Dermis blood vessel endothelial cell (primary cell): Measurements from ENCODE around the gene CHN2. TPM values are rescaled to one million over a fixed set of nuclear protein-coding genes. Genes with fewer than 3 reads are reported as not detected.
A peak's percentile ranks its signal among the peaks of the same experiment; 100 is the strongest.

ENCODE experiments used
- DNase-seq: peaks from one replicate; pipeline ENCODE4 v3.0.0; 2010
- total RNA-seq: library from RNA; depleted of rRNA; stranded (reverse); fragments of >200 nt; gene quantifications from 2 replicates; pipeline ENCODE4 v1.2.3, GENCODE V29; 2014

CHN2 gene
- total RNA-seq, 1 donor from 2014 or later: 6.5 TPM

DNA sequence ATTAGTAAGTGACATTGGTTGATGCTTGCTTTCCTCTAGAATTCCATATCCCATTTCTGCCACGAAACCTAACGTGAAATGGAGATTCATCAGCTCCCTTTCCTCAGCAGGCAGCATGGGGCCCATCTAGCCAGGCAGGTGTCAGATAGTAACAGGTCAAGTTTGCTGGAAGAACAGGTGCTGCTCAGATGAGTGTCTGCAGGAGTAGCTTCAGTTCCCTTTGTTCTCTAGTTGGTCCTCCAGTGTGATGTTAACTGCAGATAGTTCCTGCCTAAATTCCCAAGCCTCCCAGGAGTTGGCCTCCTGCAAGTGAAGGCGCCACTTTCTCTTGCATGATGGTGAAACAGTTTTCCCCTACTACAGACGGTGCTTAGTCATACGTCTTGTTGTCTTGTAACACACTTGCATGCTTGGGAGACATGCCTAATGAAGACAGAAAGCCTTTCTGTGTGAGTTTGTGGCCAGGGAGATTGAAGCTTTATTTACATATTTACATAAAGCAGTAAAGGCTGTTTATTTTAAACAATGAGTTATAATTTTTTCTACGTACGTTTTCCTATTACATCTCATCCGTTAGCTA lies 175.4 kb downstream of the CHN2 start:
- DNase-seq: no peak

DNA sequence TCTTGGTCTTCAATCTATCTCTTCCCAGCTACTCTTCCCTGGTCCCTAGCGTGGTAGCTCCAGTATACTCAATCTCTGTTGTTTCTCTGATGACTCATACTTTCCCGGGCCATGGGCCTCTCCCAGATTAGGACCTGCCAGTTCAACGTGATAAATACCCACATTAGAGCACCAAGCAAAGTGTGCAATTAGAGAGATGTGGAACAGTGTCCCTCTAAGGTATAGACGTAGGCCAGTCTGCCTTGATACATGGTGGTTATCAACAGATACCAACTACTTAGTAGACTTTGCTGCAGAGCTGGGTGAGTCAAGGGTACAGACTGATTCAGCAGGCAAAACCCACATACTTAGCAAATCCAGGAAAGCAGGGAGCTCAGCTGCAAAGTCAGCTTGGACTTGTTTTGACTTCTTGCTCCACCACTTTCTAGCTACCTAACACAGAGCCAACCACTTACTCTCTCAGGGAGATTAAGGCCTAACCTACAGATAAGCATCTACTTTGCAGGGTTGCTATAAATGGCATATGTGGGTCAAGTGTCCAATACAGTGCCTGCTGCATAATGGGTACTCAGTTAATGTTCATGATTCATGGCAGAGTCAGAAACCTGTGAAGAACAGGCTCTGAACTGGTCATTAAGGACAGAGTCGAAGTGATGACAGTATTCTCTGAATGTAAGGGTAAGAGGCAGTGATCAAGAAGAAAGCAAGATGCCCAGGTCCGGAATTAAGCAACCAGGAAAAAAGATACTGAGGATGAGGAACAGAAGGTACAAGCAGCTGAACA lies 176.1 kb downstream of the CHN2 start:
- DNase-seq: no peak

DNA sequence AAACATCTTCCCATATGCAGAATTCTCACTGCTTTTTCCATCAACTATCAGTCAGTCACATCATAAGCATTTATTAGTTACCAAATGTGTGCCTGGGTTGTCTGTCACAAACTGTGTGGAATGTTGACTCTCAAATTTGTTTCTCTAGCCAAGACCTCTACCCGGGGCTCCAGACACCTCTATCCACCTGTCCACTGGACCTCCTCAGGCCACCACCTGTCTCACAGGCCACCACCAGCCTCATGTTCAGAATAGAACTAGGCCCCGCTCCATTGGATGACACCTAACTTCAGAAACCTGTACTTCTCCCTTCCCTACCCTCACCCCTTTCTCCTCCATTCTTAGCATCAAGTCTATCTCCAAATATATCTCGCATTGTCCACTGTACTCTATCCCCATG lies 176.9 kb downstream of the CHN2 start:
- DNase-seq: no peak

DNA sequence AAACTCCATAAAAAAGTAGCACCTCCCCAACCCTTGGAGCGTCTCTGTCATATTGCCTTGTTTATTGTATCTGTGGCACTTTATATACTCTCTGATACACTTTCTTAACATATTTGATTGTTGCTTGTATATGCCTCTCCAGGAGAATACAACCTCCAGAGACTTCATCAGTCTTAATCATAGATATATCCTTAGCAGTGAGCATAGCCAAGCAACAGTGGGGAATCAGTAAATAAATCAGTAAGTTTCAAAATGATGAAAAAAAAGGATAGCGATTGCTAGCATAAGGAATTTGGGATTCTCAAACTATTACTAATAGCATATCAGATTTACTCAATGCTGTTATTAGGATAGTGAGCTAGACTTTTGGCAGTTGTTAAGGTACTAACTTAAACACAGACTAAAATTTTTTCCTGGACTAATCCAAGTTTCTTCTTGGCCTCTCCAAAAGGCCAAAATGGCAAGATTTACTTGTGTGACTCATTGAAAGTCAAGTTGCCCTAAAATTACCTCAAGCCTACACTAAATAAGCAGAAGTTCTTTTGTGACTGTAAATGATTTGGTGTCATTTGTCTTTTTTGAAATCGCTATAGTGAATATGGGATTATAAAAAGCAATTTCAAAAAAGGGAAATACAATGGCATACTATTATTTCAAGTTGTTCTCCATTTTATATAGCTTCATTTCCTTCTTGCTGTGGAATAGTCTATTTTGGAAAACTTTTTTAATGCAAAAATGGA lies 177.9 kb downstream of the CHN2 start:
- no peak for DNase-seq

DNA sequence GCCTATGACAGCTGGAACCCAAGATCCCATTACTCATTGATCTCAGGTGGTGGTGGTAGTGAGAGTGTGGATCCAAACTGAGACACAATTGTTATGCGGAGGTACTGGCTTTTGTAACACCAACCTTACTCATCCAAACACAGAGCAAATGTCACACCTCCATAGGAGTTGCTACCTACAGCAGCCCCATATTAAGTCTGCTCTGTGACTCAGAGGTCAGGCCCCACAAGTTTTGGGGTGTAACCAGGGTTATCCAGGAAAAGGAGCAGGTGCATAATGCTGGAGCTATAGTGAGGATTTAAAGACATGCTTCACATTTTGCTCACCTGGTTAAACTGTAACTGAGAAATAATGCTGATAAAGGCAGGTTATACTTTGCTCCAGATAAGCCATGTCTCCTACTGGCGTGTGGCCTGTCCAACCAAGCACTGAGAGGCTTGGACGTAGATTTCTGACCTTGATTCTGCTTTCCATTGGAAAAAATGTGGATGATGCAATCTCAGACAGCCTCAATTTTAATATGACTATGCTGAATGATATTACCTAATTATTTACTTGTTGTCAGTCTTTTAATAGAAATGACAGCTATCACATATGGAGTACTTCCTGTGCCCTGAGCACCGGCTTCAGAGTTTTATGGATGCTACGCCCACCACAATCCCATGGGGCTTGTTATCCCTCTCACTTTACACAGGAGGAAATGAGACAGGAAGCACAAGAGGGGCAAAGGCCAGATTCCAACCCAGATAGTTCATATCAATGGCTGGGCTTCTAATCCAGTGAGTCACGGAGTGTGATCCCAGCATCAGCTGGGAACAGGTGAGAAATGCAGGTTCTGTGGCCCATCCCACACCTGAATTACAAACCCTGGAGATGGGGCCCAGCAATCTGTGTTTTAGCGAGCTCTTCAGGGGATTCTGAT lies 181.3 kb downstream of the CHN2 start:
- no peak for DNase-seq

DNA sequence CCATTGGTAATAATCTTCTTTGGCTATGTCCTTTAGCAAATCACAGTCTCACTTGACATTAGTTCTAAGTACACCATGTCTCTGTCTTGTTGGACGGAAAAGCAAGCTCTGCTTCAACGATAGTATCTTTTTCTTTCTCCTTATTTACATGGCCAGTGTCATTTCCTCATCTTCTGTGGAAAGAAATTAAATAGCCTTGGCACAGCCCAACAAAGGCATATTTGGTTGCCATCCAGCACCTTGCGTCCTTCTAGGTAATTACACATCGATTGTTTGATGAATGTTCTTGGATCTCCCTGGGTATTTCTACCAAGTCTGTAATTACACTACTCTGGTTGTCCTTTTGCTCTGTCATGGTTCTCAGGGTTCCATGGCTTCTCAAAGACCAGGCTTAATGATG lies 183.1 kb downstream of the CHN2 start:
- no peak for DNase-seq

DNA sequence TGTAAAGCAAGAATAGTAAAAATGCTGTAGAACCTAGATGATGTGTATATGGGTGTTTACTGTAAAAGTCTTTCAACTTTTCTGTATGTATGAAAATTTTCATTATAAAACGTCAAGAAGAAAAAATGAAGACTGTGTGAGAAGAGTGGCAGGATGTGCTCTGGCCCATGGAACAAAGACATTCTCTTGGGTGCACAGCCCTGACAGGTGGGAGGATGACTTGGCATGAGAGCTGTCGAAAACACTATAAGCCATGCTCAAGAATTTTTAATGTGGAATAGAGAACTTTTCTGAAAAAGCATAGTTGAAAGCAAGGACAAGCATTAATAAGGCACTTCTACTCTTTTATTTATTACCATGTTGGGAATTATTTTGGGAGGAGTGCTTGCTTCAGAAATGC lies 185.0 kb downstream of the CHN2 start:
- no peak for DNase-seq

DNA sequence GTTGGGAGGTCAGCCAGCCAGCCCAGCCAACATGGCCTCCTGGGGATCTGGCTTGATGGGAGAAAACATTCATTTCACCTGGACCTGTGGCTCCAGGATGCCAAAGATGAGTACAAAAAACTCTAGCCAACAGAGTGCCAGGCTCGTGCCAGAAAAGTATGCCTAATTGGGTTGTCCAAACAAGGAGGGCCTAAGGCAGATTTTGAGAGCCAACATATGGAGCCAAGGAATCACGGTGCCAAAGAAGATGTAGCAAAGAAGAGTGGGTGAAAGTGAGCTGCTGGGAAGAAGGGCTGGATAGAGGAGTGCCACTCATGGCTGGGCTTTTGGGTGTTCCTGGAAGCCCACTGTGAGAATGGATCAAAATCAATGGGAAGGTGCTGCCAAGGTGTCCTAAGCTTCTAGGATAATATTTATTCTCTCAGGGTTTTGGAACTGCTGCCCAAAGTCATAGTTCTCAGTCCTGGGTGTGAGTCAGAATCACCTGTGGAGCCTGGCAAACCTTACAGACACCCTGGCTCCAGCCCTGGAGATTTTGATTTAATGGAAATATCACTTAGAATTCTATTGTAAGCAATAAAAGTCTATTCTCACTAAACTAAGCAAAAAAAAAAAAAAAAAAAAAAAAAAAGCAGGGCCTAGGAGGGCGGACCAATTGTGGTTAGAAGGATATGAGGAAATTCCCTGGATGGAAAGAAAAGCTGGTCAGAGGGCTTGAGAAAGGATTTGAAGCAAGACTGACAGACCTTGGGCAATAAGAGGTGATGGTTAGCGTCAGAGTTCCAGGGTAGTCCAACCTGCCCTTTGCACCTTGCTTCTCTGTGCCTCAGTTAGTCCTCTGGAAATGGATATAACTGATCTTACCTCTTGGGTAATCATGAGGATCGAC lies 186.9 kb downstream of the CHN2 start:
- no peak for DNase-seq

DNA sequence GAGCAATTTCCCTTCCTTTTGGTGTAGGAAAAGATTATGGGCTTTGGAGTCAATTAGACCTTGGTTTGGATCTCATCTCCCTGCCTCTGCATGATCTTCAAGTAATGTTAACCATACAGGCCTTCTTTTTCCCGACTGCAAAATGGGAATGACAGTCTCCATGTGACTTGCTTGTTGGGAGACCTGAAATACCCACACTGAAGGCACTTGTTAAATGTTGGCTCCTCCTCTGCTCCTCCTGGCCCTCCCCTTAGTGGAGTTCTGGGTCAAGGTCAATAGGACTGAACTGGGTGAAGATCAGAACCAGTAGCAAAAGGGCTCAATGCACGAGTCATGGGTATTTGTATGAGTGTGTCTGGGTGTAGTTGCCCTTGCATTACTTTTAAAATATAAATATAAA lies 189.7 kb downstream of the CHN2 start:
- DNase-seq: no peak

DNA sequence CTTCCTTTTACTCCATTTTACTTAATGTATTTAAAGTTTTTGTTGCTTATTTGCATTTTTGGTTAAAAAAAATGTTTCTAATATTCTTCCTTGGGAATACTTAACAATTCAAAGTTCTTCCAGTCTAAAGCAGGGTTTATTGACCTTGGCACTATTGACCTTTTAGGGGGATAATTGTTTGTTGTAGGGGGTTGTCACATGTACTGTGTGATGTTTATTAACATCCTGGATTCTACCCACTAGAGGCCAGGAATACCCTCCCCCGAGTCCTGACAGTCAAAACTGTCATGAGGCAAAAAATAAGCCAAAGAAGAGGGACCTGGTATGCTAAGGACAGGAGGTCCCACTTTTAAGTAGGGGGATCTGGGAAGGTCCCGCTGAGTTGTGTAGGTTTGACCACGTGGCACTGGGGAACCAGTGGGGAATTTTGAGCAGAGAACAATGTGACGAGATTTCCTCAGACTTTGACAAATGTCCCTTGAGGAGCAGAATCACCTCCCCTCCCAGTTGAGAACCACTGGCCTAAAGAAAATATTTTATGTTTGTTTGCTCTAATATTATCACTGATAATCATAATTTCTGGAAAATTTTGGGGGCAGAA lies 190.7 kb downstream of the CHN2 start:
- no peak for DNase-seq

DNA sequence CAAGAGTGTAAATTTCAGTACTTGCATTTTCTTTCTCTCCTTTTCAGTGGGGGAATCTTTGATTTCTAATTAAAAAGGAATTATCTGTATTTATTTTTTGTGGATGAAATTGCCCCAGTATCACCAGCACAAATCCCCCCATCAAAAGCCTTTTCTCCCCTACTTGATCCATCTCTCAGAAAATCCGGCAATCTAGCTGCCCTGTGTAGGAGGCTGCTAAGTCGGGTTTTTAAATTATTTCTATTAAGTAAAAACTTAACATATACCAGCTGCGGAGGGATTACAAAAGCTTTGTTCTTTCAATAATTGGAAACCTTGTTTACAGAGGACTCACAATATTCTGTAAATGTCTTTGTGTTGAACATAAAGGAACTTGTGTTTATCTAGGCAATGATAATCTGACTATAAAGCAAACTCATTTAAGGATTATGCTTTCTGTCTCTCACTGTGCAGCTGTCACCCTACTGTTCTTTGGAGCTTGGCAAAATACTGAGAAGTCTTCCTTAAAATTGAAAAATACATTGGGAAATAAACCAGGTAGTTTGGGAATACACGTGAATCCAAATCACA lies 191.7 kb downstream of the CHN2 start:
- no peak for DNase-seq

DNA sequence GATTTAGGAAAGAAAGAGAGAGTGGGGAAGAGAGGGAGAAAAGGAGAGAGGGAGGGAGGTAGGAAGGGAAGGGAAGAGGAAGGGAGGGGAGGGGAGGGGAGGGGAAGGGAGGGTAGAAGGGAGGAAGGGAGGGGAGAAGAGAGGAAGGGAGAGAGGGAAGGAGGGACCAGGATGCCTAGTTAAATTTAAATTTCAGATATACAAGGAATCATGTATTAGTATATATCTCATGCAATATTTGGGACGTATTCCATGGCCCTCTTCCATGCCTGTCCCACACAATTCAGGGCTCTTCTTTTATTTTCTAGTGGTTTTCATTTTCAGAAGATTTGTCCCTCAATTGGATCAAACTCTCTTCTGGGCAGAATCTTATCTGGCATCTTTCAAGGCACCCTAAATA lies 196.7 kb downstream of the CHN2 start:
- DNase-seq: no peak

DNA sequence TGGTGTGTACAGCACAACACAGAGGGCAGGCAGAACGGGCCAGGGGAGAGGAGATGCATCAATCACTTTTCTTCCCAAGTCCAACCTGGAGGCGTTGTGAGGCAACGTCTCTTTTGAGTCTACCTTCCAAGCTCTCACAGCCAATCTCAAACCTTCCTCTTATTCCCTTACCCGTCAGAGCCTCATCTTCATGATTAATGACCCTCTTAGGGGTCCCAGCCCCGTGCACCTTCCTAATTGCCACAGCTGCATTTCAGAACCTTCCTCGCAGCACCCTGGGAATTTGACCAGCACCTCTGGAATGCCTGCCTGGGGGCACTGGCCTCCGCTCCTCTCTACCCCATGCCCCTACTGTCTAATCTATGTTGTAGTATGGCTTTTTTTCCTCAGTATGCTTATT lies 199.7 kb downstream of the CHN2 start:
- no peak for DNase-seq

DNA sequence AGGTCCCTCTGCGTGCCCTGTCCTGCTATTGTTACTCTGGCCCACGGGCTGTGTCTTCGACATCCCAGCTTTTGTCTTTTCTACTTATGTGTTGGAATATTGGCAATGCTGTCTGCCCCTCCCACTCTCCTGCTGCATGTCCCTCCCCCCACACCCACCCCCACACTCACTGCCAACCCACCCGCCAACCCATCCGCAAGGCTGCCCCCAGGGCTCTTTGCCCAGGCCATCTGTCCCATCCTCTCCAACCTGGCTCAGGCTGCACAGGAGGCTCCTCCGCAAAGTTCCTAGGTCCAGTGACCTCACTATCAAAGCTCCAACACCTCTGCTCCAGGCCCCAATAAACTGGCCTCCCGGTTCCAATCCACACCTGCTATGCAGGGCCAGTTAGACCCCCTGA lies 202.0 kb downstream of the CHN2 start:
- DNase-seq: no peak

DNA sequence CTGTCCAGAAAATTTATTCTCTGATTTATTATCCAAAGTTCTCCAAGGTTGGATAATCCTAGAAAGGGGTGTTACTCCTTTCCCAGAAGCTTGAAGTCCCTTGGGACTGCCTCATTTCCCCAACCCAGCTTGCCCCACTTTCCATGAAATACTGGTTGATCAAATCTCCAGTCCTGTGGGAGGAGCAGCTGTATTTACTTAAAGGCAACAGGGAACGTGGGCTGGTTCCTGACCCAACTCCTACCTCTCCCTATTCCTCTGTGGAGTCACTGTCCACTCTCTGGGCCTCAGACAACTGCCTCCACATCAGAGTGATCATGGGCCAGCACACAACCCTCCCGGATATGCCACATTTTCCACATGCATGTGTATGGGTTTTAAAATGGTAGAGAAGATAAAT lies 202.8 kb downstream of the CHN2 start:
- DNase-seq: no peak

DNA sequence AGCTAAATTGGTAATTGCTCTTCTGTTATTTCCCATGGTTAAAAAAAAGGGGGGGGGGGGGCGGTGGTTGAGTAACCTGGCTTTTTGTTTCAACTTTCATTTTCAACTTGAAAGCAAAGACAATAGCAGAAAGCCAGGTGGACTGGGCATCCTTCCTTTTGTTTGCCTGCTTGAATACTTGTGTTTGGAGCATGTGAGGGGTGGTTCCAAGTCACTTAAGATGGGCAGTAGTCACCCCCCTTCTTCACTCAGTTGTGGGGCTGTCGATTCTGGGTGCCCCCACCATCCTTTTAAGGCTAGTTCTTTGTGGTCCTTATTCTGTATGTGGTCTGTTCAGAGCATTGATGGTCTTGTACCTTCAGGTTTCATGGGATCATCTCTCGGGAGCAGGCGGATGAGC lies 203.4 kb downstream of the CHN2 start:
- no peak for DNase-seq

DNA sequence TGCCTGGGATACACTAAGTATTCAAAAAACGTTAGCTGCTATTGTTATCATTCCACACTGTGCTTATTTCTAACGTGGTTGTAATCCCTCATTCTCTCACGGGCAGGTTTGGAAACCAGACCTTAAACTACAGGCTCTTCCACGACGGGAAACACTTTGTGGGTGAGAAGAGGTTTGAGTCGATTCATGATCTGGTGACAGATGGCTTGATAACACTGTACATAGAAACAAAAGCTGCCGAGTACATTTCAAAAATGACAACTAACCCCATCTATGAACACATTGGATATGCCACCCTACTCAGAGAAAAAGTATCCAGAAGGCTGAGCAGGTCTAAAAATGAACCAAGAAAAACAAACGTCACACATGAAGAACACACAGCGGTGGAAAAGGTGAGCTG lies 205.9 kb downstream of the CHN2 start:
- DNase-seq: no peak

DNA sequence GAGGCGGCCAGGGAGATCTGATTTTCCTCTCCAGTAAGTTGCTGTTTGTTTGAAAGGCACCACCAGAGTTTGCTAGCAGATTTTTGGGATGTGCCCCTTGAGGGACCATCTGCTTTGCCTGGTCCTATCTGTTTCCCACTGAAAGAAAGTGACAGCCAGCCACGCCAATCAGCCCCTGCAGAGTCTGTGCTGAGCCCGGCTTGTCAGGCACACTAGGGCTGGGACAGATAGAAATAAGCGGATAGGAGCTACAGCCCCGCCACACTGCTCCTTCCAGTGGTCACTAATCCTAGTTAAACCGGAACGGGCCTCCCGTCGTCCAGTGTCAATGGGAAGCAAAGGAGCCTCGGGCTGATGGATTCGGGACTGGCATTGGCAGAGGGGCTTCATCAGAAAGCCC lies 207.2 kb downstream of the CHN2 start:
- DNase-seq: no peak

DNA sequence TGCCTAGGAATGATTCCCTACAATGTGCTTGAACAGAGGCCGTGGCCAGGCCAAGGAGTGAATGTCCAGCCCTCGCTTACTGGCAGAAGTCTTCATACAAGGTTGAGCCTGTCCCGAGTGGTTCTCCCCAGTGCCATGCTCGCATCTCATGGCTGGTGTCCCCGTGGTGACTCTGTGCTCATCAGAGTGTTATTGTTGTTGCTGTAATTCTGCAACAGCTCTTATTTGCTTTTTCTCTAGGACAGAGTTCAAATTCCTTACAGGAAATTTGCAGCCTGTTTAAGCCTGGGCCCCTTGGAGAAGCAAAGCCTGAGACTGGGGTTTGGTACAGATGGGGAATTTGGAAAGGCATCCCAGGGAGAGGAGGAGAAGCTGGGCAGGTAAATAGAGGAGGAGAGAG lies 211.3 kb downstream of the CHN2 start:
- DNase-seq: no peak

DNA sequence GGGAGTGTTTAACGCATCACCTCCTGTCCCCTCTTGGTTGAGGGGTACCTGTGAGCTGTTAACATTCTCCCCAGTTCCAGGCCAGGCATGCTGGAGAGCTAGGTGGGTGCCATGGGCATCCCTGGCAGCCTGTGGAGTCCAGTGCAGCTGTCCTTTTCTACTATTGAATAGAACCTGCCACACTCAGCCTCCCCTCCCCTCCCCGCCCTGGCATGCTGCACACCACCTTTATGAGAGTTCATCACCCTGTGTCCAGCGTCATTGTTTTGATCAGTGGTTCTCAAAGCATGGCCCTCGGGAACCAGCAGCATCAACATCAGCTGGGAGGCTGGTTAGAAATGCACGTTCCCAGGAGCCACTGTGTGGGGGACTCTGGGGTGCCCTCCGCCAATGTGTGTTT lies 211.8 kb downstream of the CHN2 start:
- no peak for DNase-seq

DNA sequence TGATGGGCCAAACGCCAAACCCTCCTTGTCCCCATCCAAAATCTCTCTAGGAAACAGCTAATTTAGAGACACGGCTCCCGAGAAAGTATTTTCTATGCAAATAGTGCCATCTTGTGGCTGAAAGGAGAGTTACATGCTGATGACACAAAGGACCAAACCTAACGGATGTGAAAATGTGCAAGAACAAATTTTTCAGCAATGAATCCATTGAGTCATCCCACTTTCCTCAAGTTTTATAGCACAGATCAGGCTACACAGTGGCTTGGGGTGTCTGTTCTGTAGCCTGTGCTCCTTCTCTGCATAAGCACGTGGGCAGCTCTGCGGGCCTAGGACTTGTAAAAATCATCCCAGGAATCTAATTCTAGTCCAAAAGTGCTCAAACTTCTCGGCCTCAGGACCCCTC lies 214.3 kb downstream of the CHN2 start:
- DNase-seq: peak; percentile 75
